Measurements from ENCODE around the gene ITGB1. TPM values are rescaled to one million over a fixed set of nuclear protein-coding genes. Genes with fewer than 3 reads are reported as not detected.
"Not testable (repeated sequence)": the region's sequence is repeated elsewhere in the genome, so short reads cannot be mapped to it uniquely, and the experiment has no call there.

Gene ITGB1
- total RNA-seq, 1 experiment from 2014 or later: 282 TPM

GRCh38 chr10:32979041-32979440, 21.0 kb upstream of the ITGB1 start:
- Histone ChIP-seq H3K27ac (ENCODE audit: low read depth, low read length, poor library complexity, severe bottlenecking) (no peak overlapping the region), H3K4me3 (ENCODE audit: low read depth, low read length, poor library complexity, severe bottlenecking) (no peak overlapping the region), H3K27me3 (replicated peaks; ENCODE audit: insufficient read depth, low read depth, low read length, poor library complexity) (no peaks in the 10 kb centered on the region), H3K4me1 (ENCODE audit: insufficient read depth, low read length, poor library complexity, severe bottlenecking) (peaks cover 4% of the 10 kb centered on the region), H3K9me3 (ENCODE audit: low read depth, low read length, poor library complexity, severe bottlenecking) (no peaks in the 10 kb centered on the region), H3K36me3 (ENCODE audit: insufficient read depth, low read length, poor library complexity, severe bottlenecking) (no peaks in the 10 kb centered on the region)
- no peak for DNase-seq (ENCODE audit: low spot score)
- no peak for TF ChIP-seq EZH2 (IDR thresholded peaks at IDR 0.05; ENCODE audit: borderline replicate concordance, low read depth, low read length, poor library complexity, severe bottlenecking)
- TF ChIP-seq, protein P1, sequence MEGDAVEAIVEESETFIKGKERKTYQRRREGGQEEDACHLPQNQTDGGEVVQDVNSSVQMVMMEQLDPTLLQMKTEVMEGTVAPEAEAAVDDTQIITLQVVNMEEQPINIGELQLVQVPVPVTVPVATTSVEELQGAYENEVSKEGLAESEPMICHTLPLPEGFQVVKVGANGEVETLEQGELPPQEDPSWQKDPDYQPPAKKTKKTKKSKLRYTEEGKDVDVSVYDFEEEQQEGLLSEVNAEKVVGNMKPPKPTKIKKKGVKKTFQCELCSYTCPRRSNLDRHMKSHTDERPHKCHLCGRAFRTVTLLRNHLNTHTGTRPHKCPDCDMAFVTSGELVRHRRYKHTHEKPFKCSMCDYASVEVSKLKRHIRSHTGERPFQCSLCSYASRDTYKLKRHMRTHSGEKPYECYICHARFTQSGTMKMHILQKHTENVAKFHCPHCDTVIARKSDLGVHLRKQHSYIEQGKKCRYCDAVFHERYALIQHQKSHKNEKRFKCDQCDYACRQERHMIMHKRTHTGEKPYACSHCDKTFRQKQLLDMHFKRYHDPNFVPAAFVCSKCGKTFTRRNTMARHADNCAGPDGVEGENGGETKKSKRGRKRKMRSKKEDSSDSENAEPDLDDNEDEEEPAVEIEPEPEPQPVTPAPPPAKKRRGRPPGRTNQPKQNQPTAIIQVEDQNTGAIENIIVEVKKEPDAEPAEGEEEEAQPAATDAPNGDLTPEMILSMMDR (conservative IDR thresholded peaks at IDR 0.05; ENCODE audit: low read depth, low read length): no peak
- CTCF ChIA-PET: no interaction called here
- intact Hi-C loops (cut with micrococcal nuclease; ENCODE audit: unreplicated experiment): no loop called here
- BruUV-seq (replicated peaks): no TSS peak
- POLR2A ChIA-PET (ENCODE audit: low non-redundant PET): interaction anchor here (0.6 kb wide), 1 partner anchor 620 kb away, joined by 3 read pairs; no protein-coding TSS in a partner anchor

DNA sequence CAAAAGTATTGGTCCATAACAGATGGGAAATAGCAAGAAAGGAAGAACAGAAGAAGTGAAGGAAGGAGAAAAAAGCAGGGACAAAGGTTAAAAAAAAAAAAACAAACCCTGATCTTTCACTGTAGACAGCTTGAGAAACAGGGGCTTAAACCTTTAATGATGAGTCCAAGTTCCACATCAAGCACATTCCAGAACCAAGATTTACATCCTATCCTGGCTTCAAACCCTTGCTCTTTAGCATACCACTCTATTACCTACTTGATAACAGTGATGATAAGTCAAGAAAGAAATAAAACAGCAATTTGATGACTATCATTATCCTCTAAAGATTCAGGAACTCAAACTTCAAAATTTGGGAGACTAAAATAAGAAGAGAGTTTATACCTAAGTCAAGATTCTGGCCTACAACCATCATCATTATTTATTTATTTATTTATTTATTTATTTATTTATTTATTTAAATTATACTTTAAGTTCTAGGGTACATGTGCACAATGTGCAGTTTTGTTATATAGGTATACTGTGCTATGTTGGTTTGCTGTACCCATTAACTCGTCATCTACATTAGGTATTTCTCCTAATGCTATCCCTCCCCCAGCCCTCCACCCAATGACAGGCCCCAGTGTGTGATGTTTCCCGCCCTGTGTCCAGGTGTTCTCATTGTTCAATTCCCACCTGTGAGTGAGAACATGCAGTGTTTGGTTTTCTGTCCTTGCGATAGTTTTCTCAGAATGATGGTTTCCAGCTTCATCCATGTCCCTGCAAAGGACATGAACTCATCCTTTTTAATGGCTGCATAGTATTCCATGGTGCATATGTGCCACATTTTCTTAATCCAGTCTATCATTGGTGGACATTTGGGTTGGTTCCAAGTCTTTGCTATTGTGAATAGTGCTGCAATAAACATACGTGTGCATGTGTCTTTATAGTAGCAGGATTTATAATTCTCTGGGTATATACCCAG, 20.1 kb upstream of the ITGB1 start:
- POLR2A ChIA-PET (ENCODE audit: low non-redundant PET); H3K9me3 ChIP-seq (ENCODE audit: low read depth, low read length, poor library complexity, severe bottlenecking): not testable (repeated sequence)

DNA sequence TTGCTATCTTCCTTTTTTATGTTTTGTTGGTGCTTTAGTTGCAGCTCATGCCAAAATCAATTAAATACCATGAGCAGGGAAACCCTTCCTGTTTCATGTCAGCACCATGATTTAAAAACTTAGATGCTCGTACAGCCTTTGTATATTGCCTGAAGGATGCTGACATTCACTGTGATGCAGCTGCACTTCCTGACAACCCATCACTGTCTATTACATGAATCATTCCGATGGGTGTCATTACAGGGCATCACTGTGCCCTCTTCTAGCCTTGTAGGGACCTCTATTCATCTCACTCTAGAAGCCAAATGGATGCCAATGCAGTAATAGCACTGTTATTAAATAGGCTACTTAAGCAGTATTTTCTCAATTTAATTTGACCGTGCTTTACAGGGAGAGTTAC, 18.3 kb upstream of the ITGB1 start:
- Histone ChIP-seq H3K27me3 (replicated peaks; ENCODE audit: insufficient read depth, low read depth, low read length, poor library complexity) (no peaks in the 10 kb centered on the region), H3K4me1 (ENCODE audit: insufficient read depth, low read length, poor library complexity, severe bottlenecking) (peaks cover 4% of the 10 kb centered on the region), H3K36me3 (ENCODE audit: insufficient read depth, low read length, poor library complexity, severe bottlenecking) (no peaks in the 10 kb centered on the region), H3K4me3 (ENCODE audit: low read depth, low read length, poor library complexity, severe bottlenecking) (no peak overlapping the region), H3K9me3 (ENCODE audit: low read depth, low read length, poor library complexity, severe bottlenecking) (no peaks in the 10 kb centered on the region), H3K27ac (ENCODE audit: low read depth, low read length, poor library complexity, severe bottlenecking) (no peak overlapping the region)
- BruUV-seq (replicated peaks): no TSS peak
- POLR2A ChIA-PET (ENCODE audit: low non-redundant PET): no interaction called here
- intact Hi-C loops (cut with micrococcal nuclease; ENCODE audit: unreplicated experiment): no loop called here
- DNase-seq (ENCODE audit: low spot score): no peak
- no peak for TF ChIP-seq EZH2 (IDR thresholded peaks at IDR 0.05; ENCODE audit: borderline replicate concordance, low read depth, low read length, poor library complexity, severe bottlenecking)
- TF ChIP-seq, protein P1 (conservative IDR thresholded peaks at IDR 0.05; ENCODE audit: low read depth, low read length): no peak
- CTCF ChIA-PET: no interaction called here

More for the DNA sequence above, 20.1 kb upstream of the ITGB1 start:
- H3K27me3 ChIP-seq (replicated peaks; ENCODE audit: insufficient read depth, low read depth, low read length, poor library complexity); H3K27ac ChIP-seq (ENCODE audit: low read depth, low read length, poor library complexity, severe bottlenecking); BruUV-seq (replicated peaks); DNase-seq (ENCODE audit: low spot score); H3K4me3 ChIP-seq (ENCODE audit: low read depth, low read length, poor library complexity, severe bottlenecking); H3K4me1 ChIP-seq (ENCODE audit: insufficient read depth, low read length, poor library complexity, severe bottlenecking); intact Hi-C loops (cut with micrococcal nuclease; ENCODE audit: unreplicated experiment); H3K36me3 ChIP-seq (ENCODE audit: insufficient read depth, low read length, poor library complexity, severe bottlenecking): not testable (repeated sequence)
- CTCF ChIA-PET: interaction anchor here (0.5 kb wide), 1 partner anchor 203 kb away, joined by 3 read pairs; no protein-coding TSS in a partner anchor

Measured in A673 (cell line).